ENCODE results near the gene ATP7A.

The ATP7A gene

DNA sequence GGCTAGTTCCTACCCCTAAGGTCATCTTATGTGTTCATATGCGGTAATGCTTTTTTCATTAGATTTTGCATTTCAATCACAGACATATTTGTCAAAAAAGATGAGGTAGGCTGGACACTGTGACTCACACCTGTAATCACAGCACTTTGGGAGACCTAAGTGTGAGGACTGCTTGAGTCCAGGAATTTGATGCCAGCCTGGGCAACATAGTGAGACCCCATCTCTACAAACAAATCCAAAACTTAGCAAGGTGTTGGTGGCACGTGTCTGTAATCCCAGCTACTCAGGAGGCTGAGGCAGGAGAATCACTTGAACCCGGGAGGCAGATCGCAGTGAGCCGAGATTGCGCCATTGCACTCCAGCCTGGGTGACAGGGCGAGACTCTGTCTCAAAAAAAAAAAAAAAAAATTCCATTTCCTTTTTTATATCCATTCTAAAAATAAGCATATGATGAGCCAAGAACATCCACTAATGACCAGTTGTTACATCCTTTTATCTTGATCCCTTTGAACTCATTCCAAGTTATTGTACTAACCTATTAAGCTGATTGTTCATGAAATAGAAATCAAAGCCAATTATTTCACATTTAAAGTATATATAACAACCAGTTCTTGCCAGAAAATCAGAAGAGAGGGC lies 35.5 kb downstream of the ATP7A start:
- peak; percentile 11 to 58 for DNase-seq

DNA sequence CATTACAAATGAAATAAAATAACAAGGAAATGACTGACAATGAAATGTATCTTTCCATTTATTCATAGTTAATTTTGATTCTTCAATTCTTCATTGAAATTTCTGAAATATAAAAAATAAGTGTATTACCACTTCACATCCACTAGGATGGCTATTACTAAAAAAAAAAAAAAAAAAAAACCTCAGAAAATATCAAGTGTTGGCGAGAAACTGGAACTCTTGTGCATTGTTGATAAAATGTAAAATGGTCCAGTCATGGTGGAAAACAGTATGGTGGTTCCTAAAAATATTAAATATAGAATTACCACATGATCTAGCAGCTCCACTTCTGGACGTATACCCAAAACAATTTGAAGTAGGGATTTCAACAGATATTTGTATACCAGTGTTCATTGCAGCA lies 36.1 kb downstream of the ATP7A start:
- DNase-seq, result no peak

GRCh38 chrX:77949840-77950239 lies 39.3 kb downstream of the ATP7A start:
- no peak for DNase-seq

DNA sequence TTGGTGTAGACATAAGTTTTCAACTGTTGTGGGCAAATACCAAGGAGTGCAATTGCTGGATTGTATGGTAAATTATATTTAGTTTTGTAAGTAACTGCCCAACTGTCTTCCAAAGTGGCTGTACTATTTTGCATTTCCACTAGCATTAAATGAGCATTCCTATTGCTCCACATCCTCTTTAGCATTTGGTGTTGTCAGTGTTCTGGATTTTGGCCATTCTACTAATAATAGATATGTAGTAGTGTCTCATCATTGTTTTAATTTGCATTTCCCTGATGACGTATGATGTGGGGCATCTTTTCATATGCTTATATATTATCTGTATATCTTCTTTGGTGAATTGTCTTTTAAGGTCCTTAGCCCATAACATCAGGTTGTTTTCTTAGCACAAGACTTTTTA lies 41.7 kb downstream of the ATP7A start:
- DNase-seq, result no peak

- no peak for DNase-seq
These were observed 42.8 kb downstream of the ATP7A start for GRCh38 chrX:77953302-77953701.

GRCh38 chrX:77953708-77954107 lies 43.2 kb downstream of the ATP7A start:
- DNase-seq, result no peak

GRCh38 chrX:77960567-77960966 lies 50.1 kb downstream of the ATP7A start:
- no peak for DNase-seq

GRCh38 chrX:77961063-77961462 lies 50.6 kb downstream of the ATP7A start:
- DNase-seq, result no peak

DNA sequence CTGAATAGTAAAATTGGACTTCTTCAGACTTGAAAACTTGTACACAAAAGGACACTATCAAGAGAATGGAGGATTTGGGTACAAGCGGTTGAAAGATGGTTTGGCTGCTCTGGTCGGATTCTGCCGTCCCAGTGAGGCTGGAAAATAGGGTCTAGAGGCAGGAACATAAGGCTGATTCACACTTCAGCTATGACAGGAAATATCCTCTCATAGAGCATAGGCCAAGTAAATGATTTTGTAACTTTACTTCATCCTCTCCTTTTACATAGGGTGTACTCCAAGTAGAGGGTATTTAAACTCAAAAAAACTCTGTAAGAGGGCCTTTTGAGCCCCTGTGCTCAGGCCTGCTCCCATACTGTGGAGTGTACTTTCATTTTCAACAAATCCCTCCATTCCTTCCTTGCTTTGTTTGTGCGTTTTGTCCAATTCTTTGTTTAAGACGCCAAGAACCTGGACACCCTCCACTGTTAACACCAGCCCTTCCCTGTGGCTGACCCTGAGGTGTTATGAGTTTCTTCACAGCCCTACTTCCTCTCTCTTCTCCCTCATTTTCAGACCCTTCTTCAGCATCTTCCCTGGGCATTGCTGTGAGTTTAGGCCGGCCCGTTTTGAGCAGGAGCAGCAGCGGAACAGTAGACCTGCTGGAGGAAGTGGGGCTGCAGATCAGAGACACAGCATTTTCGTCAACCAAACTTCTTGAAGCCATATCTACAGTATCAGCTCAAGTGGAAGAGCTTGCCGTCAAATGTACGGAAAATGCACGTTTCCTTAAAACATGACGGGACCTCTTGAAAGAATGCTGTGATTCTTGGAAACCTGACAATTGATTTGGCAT lies 51.8 kb downstream of the ATP7A start:
- DNase-seq, result no peak

DNA sequence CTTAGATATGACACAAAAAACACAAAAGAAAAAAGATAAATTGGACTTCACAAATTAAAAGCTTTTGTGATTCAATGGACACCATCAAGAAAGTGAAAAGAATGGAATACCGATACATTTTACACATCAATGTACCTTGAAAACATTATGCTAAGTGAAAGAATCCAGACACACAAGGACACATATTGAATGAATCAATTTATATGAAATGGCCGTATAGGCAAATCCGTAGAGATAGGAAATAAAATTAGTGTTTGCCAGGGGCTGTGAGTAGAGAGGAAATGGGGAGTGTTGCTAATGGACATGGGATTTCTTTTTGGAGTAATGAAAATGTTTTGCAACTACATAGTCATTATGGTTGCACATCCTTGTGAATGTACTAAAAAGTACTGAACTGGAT lies 55.9 kb downstream of the ATP7A start:
- no peak for DNase-seq

GRCh38 chrX:77967631-77968030 lies 57.1 kb downstream of the ATP7A start:
- DNase-seq, result no peak

GRCh38 chrX:77969538-77969937 lies 59.0 kb downstream of the ATP7A start, which contains the start of gene PGAM4:
Gene PGAM4 (minus strand): TSS chrX:77969638. CDS start chrX:77969638, 0 bp downstream.
- no peak for DNase-seq

GRCh38 chrX:77975755-77976154 lies 65.3 kb downstream of the ATP7A start:
- no peak for DNase-seq

- DNase-seq, result no peak
These were observed 66.6 kb downstream of the ATP7A start for GRCh38 chrX:77977095-77977494.

- DNase-seq, result no peak
These were observed 67.0 kb downstream of the ATP7A start for GRCh38 chrX:77977518-77977917.

GRCh38 chrX:77979870-77980269 lies 69.4 kb downstream of the ATP7A start:
- no peak for DNase-seq

GRCh38 chrX:78011846-78012245 lies 101.4 kb downstream of the ATP7A start:
- DNase-seq, result no peak

GRCh38 chrX:78019586-78020483 lies 109.3 kb downstream of the ATP7A start:
- DNase-seq, result no peak

DNA sequence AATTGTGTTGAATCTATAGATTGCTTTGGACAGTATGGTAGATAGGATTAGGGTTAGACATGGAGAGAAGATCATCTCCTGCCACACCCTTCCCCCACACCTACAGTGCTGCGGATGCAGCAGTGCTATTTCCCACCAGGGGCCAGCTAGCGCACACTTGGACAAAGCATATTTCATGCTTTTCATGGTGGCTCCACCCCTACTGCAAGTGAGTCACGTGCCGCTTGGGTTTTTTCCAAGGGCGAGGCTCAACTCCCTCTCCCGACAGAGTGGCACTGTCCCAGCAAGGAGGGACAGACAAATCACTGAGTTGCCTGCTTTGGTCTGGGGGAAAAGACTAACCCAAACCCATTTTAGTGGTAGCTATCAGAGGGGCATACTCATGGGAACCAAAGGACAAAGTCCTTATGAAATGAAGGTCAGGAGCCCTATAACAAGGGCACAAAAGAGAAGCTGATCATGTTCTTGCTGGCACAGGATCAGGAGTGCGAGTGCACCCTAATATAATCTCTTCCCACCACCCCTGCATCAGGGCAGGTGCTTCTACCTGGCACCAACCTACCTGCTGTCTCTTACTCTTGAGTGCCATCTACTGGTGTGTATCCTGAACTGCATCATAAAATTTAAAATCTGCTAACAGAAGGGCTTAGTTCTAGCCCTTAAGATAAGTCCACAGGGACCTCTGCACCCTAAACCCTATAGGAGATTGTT lies 114.0 kb downstream of the ATP7A start:
- DNase-seq, result peak; percentile 0 to 18

DNA sequence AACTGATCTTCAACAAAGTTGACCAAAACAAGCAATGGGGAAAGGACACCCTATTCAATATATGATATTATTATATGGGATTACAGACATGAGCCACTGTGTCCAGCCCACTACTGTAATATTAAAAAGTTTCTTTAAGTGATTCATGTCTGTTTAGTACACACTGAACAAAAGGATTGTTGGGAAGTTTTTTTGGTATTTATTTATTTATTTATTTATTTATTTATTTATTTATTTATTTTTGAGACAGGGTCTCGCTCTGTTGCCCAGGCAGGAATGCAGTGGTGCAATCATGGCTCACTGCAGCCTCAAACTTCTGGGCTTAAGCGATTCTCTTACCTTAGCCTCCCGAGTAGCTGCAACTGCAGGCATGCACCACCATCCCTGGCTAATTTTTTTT lies 117.3 kb downstream of the ATP7A start:
- DNase-seq, result no peak

DNA sequence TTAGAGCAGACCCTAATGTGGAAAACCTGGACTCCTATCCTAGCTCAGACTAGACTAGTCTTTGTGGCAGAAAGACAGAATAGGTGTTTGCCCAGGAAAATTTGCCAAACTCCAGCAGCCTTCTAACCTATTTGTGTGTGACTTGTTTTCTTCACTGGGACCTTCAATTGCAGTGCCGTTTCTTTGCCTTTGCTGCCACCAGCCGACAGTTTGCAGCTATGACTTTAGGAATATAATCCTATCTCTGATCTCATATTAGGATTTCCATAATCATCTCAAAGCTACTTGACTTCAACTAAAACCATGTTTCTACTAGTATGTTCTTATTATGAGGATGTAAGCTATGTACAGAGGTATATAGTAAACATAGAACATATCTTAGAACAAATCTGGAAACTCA lies 119.2 kb downstream of the ATP7A start:
- peak; percentile 6 to 7 for DNase-seq

- no peak for DNase-seq
These were observed 124.6 kb downstream of the ATP7A start for GRCh38 chrX:78035061-78035460.

GRCh38 chrX:78037881-78038280 lies 127.4 kb downstream of the ATP7A start:
- DNase-seq, result no peak
